Measurements from ENCODE around the gene PDSS1.

The PDSS1 gene

GRCh38 chr10:26698909-26699308 is 1.4 kb downstream of the PDSS1 start:
- DNase-seq: no peak

- no peak for DNase-seq
These were observed 2.1 kb downstream of the PDSS1 start for GRCh38 chr10:26699631-26700030.

- DNase-seq: no peak
These were observed 3.6 kb downstream of the PDSS1 start for GRCh38 chr10:26700884-26701630.

- DNase-seq: no peak
These were observed 5.6 kb downstream of the PDSS1 start for GRCh38 chr10:26703096-26703495.

GRCh38 chr10:26703974-26704373 is 6.5 kb downstream of the PDSS1 start:
- no peak for DNase-seq

- no peak for DNase-seq
These were observed 8.7 kb downstream of the PDSS1 start for GRCh38 chr10:26706206-26706605.

- DNase-seq: no peak
These were observed 9.4 kb downstream of the PDSS1 start for GRCh38 chr10:26706936-26707335.

- DNase-seq: no peak
These were observed 13.8 kb downstream of the PDSS1 start for GRCh38 chr10:26711324-26711723.

GRCh38 chr10:26714415-26715136 is 17.1 kb downstream of the PDSS1 start:
- no peak for DNase-seq

- DNase-seq: no peak
These were observed 17.6 kb downstream of the PDSS1 start for GRCh38 chr10:26715137-26715487.

GRCh38 chr10:26717476-26717875 is 20.0 kb downstream of the PDSS1 start:
- no peak for DNase-seq

- no peak for DNase-seq
These were observed 24.1 kb downstream of the PDSS1 start for GRCh38 chr10:26721561-26721960.

GRCh38 chr10:26723016-26723415 is 25.5 kb downstream of the PDSS1 start:
- no peak for DNase-seq

- DNase-seq: peak in 34 of 51 donors; percentile 7 to 76 (median 44)
These were observed 28.6 kb downstream of the PDSS1 start for GRCh38 chr10:26725837-26726727.

GRCh38 chr10:26727005-26727404 is 29.5 kb downstream of the PDSS1 start:
- DNase-seq: no peak

- DNase-seq: no peak
These were observed 31.5 kb downstream of the PDSS1 start for GRCh38 chr10:26728957-26729356.

- no peak for DNase-seq
These were observed 31.9 kb downstream of the PDSS1 start for GRCh38 chr10:26729395-26729794.

GRCh38 chr10:26730552-26730951 is 33.1 kb downstream of the PDSS1 start:
- DNase-seq: peak in 1 of 51 donors; percentile 9

GRCh38 chr10:26733750-26734568 is 36.5 kb downstream of the PDSS1 start:
- DNase-seq: peak in 32 of 51 donors; percentile 5 to 78 (median 44)

GRCh38 chr10:26735435-26735834 is 37.9 kb downstream of the PDSS1 start:
- no peak for DNase-seq

GRCh38 chr10:26737730-26738129 is 40.2 kb downstream of the PDSS1 start:
- peak in 15 of 51 donors; percentile 11 to 39 (median 21) for DNase-seq
